Activated T-cell treated with anti-CD3 and anti-CD28 coated beads, Interleukin-2, amount 50 U/mL, for 24 hours (primary cell): Measurements from ENCODE around the gene TPCN1.

Source experiments
- DNase-seq: peaks from one replicate; pipeline ENCODE4 v3.0.0-alpha.2; 2020
- H3K27ac Mint-ChIP-seq: 2 replicates; pipeline ENCODE4 v1.8.0; 2020; ENCODE audit warnings: mild to moderate bottlenecking, mixed read lengths
- H3K27me3 Mint-ChIP-seq: 2 replicates; pipeline ENCODE4 v1.8.0; 2020; ENCODE audit warnings: mixed read lengths
- H3K36me3 Mint-ChIP-seq: 2 replicates; pipeline ENCODE4 v1.8.0; 2020; ENCODE audit warnings: low read depth, mixed read lengths
- H3K4me1 Mint-ChIP-seq: 2 replicates; pipeline ENCODE4 v1.8.0; 2020; ENCODE audit warnings: low read depth, mixed read lengths
- H3K4me3 Mint-ChIP-seq: 2 replicates; pipeline ENCODE4 v1.8.0; 2020; ENCODE audit warnings: mild to moderate bottlenecking, moderate library complexity, mixed read lengths
- H3K9me3 Mint-ChIP-seq: 2 replicates; pipeline ENCODE4 v1.8.0; 2020; ENCODE audit warnings: mixed read lengths

TPCN1 gene

DNA sequence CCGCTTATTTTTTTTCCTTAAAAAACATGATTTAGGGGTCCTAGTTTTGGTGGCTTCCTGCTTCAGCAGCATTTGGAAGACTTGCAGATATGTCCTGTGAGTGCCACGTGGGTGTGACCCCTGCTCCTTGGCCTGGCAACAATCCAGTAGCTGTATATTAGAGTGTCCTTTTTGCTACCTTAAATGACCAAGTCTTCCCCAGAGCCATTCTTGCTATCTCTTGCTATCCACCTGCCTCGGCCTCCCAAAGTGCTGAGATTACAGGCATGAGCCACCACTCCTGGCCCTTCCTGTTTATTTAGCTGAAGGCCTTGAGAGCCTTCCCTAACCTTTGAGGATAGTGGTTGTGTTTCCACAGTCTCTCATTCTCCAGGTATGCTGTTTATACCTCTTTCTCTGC, 17.0 kb downstream of the TPCN1 start:
- H3K27ac Mint-ChIP-seq: peak overlapping the region; percentile 68
- no peaks in the 10 kb centered on the region for H3K27me3 Mint-ChIP-seq
- no peak overlapping the region for H3K4me3 Mint-ChIP-seq
- peaks cover 24% of the 10 kb centered on the region for H3K4me1 Mint-ChIP-seq
- H3K9me3 Mint-ChIP-seq: no peaks in the 10 kb centered on the region
- peaks cover 80% of the 10 kb centered on the region for H3K36me3 Mint-ChIP-seq
- no peak for DNase-seq

DNA sequence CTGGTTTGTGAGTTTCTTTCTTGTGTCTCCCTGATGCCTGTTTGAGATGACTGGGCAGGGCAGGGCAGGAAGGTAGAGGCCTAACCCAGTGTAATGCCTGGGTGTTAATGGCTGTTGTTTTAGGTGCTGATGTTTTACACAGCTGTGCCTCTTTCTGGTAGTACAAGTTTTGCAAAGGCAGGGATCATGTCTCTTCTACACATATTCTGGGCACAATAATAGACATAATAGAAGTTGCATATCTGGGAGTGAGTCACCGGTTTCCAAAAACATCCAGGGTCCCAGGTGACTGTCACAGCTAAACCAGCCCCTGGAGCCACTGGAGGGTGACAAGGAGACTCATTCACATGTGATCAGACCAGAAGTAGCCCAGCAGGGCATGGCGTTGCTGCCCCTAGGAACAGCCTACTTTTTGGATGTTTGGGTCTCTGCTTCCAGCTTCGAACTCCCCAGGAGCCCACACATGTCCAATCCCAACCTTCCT, 18.1 kb downstream of the TPCN1 start:
- H3K4me1 Mint-ChIP-seq: peaks cover 22% of the 10 kb centered on the region
- H3K27ac Mint-ChIP-seq: peak overlapping the region; percentile 76
- H3K27me3 Mint-ChIP-seq: no peaks in the 10 kb centered on the region
- H3K36me3 Mint-ChIP-seq: peaks cover 75% of the 10 kb centered on the region
- H3K9me3 Mint-ChIP-seq: no peaks in the 10 kb centered on the region
- DNase-seq: no peak
- no peak overlapping the region for H3K4me3 Mint-ChIP-seq

DNA sequence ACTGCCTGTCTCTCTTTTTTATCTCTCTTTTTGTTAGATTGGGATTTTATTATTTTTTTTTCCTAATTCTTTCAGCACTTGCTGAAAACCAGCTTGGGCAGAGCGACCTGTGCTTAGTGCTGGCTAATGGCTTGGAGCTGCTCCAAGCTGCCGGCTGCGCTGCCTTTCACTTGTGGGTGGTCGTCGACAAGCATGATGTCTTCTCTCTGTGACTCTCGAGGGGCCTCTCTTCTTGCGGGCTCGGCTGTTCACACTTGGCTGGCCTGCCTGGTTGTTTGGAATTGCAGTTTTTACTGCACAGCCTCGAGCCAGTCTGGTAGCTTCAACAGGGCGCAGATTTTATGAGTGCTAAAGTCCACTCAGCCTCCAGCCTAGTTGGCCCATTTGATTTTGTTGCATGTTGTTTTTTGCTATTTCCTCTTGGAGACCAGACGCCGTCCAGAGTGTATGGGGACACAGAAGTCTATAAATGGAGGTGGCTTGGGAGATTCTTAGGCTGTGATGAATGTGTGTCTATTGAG, 18.6 kb downstream of the TPCN1 start:
- Mint-ChIP-seq H3K4me3 (no peak overlapping the region), H3K27me3 (no peaks in the 10 kb centered on the region), H3K36me3 (peaks cover 77% of the 10 kb centered on the region), H3K9me3 (no peaks in the 10 kb centered on the region), H3K4me1 (peaks cover 27% of the 10 kb centered on the region), H3K27ac (no peak overlapping the region)
- no peak for DNase-seq

DNA sequence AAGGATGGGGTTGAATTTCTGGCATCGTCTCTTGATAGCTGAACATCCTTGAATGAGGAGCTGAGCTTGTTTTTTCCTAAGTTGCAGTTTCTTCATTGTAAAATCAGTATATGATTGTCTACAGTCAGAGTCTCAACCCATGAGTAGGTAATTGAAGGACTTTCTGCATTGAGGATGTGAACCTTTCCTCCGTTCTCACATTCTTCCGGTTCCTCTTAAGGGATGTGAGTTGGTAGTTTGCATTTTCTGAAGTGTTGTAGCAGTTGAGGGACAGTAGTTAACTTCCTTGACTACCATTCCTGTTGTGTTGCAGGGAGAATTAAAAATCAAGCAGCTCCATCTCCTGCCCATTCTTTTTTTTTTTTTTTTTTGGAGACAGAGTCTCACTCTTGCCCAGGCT, 19.1 kb downstream of the TPCN1 start:
- Mint-ChIP-seq H3K27ac (no peak overlapping the region), H3K4me3 (no peak overlapping the region), H3K27me3 (no peaks in the 10 kb centered on the region), H3K4me1 (peaks cover 25% of the 10 kb centered on the region), H3K9me3 (no peaks in the 10 kb centered on the region), H3K36me3 (peaks cover 75% of the 10 kb centered on the region)
- DNase-seq: no peak

DNA sequence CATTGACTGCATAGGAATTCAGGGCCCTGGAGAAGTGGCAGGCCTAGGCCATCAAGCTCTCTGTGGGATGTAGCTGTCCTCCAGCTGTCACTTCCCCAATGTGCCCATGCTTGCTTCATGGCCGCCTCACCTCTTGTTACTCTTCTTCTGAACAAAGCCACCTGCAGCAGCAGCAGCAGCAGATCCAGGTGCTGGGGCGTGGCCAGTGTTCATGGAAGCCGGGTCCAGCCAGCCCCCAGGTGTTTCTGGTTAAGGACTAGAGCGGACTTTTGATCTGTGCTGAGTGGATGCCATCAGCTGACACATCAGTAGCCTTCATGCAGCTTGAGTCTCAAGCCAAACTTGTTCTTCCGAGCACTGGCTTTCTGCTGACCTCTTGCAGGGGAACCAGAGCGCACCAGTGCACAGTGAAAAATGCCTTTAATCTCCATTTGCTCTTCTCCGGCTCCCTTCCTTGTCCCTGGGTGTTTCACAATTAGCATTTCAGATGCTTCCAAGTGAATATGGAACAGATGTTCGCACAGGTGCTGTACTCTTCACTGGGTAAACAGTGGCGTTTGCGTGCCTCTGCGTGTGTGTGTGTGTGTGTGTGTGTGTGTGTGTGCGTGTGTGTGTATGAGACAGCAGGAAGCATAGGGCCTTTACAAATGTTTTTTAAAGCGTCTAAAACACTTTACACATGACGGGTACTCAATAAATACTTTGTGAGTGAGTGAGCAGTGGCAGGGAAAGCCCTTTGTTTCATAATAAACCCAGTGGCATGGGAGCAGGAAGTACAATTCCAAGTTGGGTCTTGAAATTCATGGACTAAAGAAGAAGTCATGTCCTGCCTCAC, 20.1 kb downstream of the TPCN1 start:
- H3K27ac Mint-ChIP-seq: no peak overlapping the region

DNA sequence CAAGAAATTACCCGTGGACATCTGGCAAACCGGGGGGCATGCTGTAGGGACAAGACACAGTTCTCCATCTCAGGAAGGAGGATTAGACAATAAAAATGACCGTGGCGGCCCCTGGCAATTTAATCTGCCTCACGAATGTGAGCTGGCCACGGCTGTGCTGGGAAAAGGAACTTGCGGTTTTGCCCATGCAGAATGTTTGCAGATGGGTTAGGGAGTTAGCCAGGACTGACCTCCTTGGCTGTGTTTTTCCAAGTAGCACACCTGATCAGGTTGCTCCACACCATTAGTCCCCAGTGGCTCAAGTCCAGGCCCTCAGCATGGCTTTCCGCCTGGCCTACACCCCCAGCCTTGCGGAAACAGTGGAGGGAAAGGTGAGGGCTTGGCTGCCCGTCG, 20.8 kb downstream of the TPCN1 start:
- Mint-ChIP-seq H3K36me3 (peaks cover 77% of the 10 kb centered on the region), H3K4me3 (no peak overlapping the region), H3K4me1 (peaks cover 22% of the 10 kb centered on the region), H3K9me3 (no peaks in the 10 kb centered on the region), H3K27ac (no peak overlapping the region), H3K27me3 (no peaks in the 10 kb centered on the region)
- DNase-seq: no peak

More for the DNA sequence above, 20.1 kb downstream of the TPCN1 start:
- no peak overlapping the region for H3K4me3 Mint-ChIP-seq
- H3K27me3 Mint-ChIP-seq: no peaks in the 10 kb centered on the region
- H3K36me3 Mint-ChIP-seq: peaks cover 74% of the 10 kb centered on the region
- DNase-seq: no peak
- no peaks in the 10 kb centered on the region for H3K9me3 Mint-ChIP-seq
- peaks cover 23% of the 10 kb centered on the region for H3K4me1 Mint-ChIP-seq

DNA sequence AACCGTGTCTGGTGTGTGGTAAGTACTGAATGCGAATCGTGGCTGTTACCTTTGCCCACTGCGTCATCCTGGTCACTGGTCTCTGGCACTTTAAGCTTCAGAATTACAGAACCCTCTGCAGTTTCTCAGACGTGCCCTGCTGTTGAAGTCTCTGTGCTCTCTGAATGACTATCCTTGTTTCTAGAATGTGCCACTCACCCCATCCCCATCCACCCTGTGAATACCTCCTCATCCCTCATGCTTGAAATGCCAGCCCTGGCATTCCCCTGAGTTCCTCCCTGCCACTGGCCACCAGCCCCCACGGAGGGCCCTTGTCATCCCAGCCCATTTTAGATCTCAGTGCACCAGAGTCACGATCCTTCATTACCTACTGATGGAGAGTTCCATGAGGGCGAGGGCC, 21.3 kb downstream of the TPCN1 start:
- no peak overlapping the region for H3K4me3 Mint-ChIP-seq
- no peaks in the 10 kb centered on the region for H3K9me3 Mint-ChIP-seq
- no peak for DNase-seq
- peaks cover 22% of the 10 kb centered on the region for H3K4me1 Mint-ChIP-seq
- H3K27me3 Mint-ChIP-seq: no peaks in the 10 kb centered on the region
- peaks cover 77% of the 10 kb centered on the region for H3K36me3 Mint-ChIP-seq
- H3K27ac Mint-ChIP-seq: no peak overlapping the region

DNA sequence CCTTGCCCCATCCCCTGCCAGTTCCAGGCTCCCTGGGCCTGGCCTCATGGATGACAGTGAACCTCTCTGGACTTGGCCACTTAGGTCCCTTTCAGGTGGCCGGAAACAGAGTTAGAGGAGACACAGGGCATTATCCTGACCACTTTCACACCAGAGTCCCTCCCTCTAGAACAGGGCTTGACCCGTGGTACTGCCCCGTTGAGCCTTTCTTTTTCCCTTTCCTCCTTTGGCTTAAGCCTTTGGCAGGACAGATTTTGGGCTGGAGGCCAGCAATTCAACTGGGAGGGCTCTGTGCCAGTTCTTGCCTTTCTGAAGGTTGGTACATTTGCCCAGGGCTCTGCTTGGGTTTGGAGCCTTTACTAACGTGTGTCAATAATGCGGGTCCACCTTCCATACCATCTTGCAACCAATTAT, 22.8 kb downstream of the TPCN1 start:
- H3K4me1 Mint-ChIP-seq: peaks cover 22% of the 10 kb centered on the region
- no peaks in the 10 kb centered on the region for H3K27me3 Mint-ChIP-seq
- no peak for DNase-seq
- H3K4me3 Mint-ChIP-seq: no peak overlapping the region
- no peaks in the 10 kb centered on the region for H3K9me3 Mint-ChIP-seq
- H3K27ac Mint-ChIP-seq: peak overlapping the region; percentile 11
- H3K36me3 Mint-ChIP-seq: peaks cover 74% of the 10 kb centered on the region

DNA sequence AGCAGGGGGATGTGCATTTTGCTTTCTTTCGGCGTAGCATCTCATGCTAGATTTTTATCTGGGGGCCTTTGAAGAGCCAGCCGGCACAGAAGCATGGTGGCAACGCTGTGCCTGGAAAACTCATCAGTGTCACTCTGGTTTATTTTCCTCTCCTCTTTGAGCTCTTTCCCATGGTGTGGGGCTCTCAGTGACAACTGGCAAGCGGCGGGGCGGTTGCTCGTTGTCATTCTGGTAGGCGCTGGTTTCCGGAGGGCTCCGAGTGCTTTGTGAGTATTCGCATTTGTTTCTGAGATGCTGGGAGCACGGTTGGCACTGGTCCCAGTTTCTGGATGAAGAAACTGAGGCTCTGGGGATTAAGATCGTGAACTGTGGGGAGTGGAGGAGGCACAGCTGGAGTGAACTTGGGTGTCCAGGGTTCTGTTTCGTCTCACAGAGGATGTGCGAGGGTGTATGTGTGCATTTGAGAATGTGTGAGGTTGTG, 23.3 kb downstream of the TPCN1 start:
- Mint-ChIP-seq H3K4me3 (peak overlapping the region; percentile 2), H3K36me3 (peaks cover 74% of the 10 kb centered on the region), H3K4me1 (peaks cover 19% of the 10 kb centered on the region), H3K27ac (peak overlapping the region; percentile 11), H3K9me3 (no peaks in the 10 kb centered on the region), H3K27me3 (no peaks in the 10 kb centered on the region)
- no peak for DNase-seq

DNA sequence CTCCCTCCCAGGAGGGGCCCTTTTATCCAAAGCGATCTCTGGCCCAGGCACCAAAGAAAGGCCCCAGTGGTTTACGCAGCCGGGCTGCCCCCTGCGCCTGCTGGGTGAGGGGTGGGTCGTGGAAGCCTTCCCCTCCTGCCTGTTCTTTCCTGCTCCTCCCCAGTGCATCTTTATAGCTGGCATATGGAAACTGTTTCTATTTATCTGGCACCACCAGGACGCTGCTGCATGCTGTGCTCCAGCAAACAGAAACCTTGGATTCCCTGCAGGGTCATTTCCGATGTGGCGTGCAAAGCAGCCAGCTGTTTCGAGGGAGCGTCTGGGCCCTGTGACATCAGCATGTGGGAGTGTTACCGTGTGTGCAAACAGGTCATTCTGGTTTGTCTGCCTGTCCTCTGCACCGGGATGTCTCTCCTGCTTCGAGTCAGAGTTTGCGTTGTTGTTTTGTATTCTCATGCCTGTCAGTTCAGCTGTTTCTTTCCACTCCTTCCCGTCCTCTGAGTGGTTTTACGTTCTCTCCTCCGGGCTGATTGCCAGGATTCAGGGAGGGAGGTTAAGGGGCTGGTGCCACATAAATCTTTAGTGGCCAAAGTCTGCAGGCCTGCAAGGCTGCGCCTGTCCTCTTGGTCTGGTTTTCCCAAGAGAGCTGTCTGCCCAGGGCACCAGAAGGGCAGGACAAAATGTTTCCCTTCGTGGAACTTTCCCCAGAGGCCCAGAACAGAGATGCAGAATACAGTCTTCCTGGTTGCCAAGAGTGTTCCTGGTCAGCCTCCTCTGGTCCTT, 24.6 kb downstream of the TPCN1 start:
- no peak for DNase-seq
- Mint-ChIP-seq H3K4me3 (no peak overlapping the region), H3K4me1 (peaks cover 15% of the 10 kb centered on the region), H3K9me3 (no peaks in the 10 kb centered on the region), H3K36me3 (peaks cover 73% of the 10 kb centered on the region), H3K27ac (no peak overlapping the region), H3K27me3 (no peaks in the 10 kb centered on the region)

DNA sequence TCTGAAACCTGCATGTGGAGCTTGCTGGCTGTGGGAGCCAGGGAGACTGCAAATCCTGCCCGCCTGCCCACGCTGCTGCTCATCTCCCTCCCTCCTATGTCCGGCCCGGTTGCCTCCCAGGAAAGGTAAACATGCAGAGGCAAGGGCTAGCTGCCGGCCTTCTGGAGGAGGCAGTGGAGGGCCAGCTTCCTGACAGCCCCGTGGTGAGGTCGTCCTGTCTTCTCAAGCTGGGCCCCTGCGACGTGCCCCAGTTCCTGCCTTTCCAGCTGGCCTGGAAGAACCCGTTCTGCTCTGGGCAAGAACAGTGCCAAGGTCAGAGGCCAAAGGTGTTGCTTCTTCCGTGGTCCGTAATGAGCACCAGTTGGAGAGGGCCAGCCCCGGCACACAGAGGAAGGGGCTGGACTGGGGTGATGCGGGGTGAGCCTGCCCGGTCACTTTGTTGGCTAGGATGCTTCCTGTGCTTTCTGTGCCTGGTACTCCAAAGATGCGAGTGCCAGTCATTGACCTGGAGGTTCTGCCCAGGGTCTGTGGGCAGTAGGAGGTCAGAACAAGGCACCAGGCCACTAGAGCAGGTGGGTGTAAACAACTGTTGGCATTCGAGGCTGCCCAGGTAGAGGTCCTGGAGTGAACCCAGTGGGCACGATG, 25.3 kb downstream of the TPCN1 start:
- Mint-ChIP-seq H3K9me3 (no peaks in the 10 kb centered on the region), H3K27ac (no peak overlapping the region), H3K36me3 (peaks cover 73% of the 10 kb centered on the region), H3K4me3 (no peak overlapping the region), H3K4me1 (peaks cover 13% of the 10 kb centered on the region), H3K27me3 (no peaks in the 10 kb centered on the region)
- no peak for DNase-seq

DNA sequence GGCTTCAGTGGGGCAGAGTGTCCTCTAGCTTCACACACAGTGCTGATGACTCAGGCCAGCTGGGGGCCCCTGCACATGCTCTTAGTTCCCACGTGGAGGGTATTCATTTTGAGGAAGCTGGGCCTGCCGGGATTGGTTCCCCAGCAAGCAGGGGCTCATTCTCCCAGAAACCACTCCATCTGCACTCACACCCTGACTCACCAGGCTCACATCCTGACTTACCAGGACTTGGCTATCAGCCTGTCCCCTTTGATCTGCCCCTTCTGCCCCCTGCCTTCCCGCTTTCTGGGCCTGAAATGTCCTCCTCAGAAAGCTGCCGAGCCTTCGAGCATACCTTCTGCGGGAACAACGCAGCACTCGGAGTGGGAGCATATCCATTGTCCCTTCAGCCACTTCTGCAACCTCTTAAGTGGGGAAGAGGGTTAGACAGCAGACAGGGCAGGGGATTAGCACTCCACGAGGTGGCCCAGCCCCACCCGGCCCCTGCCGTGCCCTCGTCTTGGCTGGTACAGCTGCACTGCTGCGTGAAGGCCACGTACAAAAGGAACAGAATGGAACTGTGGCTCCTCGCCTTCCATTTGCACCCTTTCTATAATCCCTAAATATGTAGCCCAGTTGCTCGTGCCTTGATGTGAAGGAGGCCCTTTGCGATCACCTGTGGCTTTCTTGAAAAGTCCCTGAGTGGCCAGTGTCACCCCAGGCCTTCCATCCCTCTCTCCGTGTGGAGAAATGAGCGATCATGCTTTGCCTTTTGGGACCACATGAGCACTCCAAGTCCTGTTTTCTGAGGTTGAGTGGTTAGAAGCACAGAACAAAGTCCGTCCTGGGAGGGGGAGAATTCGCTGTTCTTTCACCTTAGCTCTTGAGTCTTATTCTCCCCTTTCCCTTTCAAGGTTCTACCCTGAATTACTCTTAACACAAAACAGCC, 26.1 kb downstream of the TPCN1 start:
- Mint-ChIP-seq H3K27ac (peak overlapping the region; percentile 33), H3K4me3 (no peak overlapping the region), H3K27me3 (no peaks in the 10 kb centered on the region), H3K36me3 (peaks cover 77% of the 10 kb centered on the region), H3K9me3 (no peaks in the 10 kb centered on the region), H3K4me1 (peaks cover 13% of the 10 kb centered on the region)
- no peak for DNase-seq

DNA sequence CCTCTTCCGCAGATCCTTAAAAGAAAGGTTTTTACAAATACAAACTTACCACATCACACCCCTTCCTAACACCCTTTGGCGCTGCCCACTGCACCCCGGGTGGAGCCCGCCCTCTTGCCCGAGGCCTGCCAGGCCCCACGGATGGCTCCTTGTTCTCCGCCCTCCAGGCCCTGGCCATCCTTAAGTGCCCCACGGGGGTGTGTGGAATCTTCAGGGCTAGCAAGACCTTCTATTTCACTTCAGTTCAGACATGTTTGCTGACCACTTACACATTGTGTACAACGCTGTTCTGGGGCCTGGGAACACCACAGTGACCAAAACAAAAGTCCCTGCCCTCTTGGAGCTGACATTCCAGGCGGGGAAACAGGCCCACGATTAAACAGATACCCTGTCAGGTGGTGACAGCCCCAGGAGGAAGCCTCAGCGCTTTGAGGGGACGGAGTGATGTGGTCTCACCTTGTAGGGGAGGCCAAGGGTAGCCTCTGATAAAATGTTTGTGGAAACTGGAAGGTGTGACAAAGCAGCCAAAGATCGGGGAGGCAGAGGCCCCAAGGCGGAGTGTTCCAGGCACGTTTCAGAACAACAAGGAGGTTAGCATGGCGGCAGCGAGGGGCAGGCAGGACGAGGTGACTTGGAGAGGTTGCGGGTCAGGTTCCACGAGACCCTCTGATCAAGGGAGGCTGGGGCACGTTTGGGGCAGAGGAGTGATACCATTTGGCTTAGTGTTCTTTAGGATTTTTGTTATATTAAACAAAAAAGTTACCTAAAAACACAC, 27.0 kb downstream of the TPCN1 start:
- Mint-ChIP-seq H3K27me3 (no peaks in the 10 kb centered on the region), H3K9me3 (peaks cover 6% of the 10 kb centered on the region), H3K4me3 (no peak overlapping the region), H3K4me1 (peaks cover 13% of the 10 kb centered on the region), H3K36me3 (peaks cover 77% of the 10 kb centered on the region), H3K27ac (no peak overlapping the region)
- DNase-seq: no peak
